ENCODE measurements around the gene TBX1.

Gene TBX1

GRCh38 chr22:19719488-19720021 is 41.0 kb upstream of the TBX1 start:
- POLR2A ChIA-PET (ENCODE audit: low non-redundant PET), result no interaction called here
- TF ChIP-seq, protein P1, sequence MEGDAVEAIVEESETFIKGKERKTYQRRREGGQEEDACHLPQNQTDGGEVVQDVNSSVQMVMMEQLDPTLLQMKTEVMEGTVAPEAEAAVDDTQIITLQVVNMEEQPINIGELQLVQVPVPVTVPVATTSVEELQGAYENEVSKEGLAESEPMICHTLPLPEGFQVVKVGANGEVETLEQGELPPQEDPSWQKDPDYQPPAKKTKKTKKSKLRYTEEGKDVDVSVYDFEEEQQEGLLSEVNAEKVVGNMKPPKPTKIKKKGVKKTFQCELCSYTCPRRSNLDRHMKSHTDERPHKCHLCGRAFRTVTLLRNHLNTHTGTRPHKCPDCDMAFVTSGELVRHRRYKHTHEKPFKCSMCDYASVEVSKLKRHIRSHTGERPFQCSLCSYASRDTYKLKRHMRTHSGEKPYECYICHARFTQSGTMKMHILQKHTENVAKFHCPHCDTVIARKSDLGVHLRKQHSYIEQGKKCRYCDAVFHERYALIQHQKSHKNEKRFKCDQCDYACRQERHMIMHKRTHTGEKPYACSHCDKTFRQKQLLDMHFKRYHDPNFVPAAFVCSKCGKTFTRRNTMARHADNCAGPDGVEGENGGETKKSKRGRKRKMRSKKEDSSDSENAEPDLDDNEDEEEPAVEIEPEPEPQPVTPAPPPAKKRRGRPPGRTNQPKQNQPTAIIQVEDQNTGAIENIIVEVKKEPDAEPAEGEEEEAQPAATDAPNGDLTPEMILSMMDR (conservative IDR thresholded peaks at IDR 0.05; ENCODE audit: low read depth), result no peak
- no peak for DNase-seq (ENCODE audit: low spot score)
- CTCF ChIA-PET, result interaction anchor here (0.7 to 1.3 kb wide), 3 partner anchors 11 to 191 kb away, joined by 3 to 6 read pairs (median 4); no protein-coding TSS in a partner anchor
- no peak overlapping the region for H3K27ac ChIP-seq

GRCh38 chr22:19720150-19720827 is 40.3 kb upstream of the TBX1 start:
- DNase-seq (ENCODE audit: low spot score), result no peak
- TF ChIP-seq, protein P1 (conservative IDR thresholded peaks at IDR 0.05; ENCODE audit: low read depth), result no peak
- H3K27ac ChIP-seq, result no peak overlapping the region
- CTCF ChIA-PET, result interaction anchor here (0.7 to 1.3 kb wide), 3 partner anchors 8 to 190 kb away, joined by 3 to 4 read pairs (median 3); no protein-coding TSS in a partner anchor
- POLR2A ChIA-PET (ENCODE audit: low non-redundant PET), result no interaction called here

DNA sequence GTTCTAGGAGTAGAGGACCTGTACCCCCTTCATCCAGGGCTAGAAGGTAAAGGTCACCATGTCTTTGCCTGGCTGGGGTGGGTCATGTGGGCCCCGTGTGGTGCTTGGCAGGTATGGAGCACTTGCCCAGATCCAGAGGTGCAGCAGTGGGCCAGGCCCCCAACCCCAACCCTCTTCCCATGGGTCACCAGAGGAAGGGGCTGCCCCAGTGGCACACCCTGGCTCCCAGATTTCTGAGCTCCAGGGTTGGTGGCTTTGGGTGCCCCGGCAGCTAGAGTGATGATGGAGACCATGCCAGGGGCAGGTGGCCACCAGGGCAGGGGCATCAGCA is 39.6 kb upstream of the TBX1 start:
- TF ChIP-seq, protein P1 (conservative IDR thresholded peaks at IDR 0.05; ENCODE audit: low read depth), result no peak
- ChIA-PET CTCF (interaction anchor here (0.7 to 1.3 kb wide), 3 partner anchors 9 to 189 kb away, joined by 3 to 4 read pairs (median 3); no protein-coding TSS in a partner anchor), POLR2A (ENCODE audit: low non-redundant PET) (no interaction called here)
- DNase-seq (ENCODE audit: low spot score), result no peak
- no peak overlapping the region for H3K27ac ChIP-seq

DNA sequence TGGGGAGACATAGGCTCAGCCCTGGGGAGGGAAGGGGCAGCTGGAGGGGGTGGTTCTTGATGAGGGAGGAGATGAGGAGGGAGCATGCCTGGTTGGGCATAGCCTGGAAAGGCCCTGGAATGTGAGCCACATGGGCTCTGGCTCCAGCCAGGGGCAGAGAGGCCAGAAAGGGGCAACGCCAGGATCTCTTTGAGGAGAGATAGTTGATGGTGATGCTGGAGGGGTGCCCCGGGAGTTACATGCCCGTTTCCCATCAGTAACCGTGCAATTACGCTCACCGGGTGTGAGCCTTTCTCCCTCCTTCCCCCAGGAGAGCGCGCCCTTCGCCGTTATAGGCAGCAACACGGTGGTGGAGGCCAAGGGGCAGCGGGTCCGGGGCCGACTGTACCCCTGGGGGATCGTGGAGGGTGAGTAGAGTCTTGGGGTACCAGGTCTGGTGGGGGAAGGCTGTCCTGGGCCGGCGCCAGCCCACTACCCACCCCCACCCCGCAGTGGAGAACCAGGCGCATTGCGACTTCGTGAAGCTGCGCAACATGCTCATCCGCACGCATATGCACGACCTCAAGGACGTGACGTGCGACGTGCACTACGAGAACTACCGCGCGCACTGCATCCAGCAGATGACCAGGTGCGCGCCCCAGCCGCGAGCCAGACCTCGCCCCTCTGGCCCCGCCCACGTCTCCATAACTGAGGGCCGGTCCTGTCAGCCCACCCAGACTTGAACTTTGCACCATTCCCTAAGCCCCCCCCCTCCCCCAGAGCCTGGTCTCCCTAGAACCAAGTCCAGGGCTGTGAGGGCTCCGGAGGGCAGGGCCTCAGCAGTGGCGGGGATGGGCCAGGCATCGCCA is 39.0 kb upstream of the TBX1 start:
- TF ChIP-seq, protein P1 (conservative IDR thresholded peaks at IDR 0.05; ENCODE audit: low read depth), result no peak
- POLR2A ChIA-PET (ENCODE audit: low non-redundant PET), result no interaction called here
- H3K27ac ChIP-seq, result no peak overlapping the region
- DNase-seq (ENCODE audit: low spot score), result no peak
- CTCF ChIA-PET, result interaction anchor here (1.1 kb wide), 1 partner anchor 9 kb away, joined by 3 read pairs; no protein-coding TSS in a partner anchor

DNA sequence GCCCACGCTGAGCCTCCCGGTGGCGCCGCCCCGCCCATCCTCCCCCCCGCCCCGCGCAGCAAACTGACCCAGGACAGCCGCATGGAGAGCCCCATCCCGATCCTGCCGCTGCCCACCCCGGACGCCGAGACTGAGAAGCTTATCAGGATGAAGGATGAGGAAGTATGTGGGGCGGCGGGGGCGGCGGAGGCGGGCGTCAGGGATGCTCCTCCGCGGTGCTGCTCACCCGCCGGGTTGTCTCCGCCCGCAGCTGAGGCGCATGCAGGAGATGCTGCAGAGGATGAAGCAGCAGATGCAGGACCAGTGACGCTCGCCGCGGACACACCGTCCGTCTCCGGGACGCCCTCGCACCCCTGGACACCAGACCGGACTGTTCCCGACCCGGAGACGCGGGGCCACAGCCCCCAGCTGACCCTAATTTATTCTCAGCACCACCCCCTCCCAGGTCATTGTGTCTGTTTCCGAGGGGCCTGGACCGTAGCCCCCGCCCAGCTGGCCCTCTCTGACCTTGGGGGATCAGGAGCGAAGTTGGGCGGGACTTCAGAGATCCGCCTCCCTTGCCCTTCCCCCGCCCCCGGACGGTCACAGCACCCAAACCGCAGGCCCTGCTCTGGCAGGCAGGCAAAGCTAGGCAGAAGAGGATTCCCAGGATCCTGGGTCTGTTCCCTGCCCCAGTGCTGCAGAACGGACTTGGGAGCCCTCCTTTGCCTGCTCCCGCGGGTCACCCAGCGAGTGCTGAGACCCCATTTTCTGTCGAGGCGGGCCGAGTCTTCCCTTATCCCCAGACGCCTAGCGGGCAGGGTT is 38.2 kb upstream of the TBX1 start:
- H3K27ac ChIP-seq, result no peak overlapping the region
- POLR2A ChIA-PET (ENCODE audit: low non-redundant PET), result no interaction called here
- CTCF ChIA-PET, result interaction anchor here (0.6 kb wide), 1 partner anchor 43 kb away, joined by 3 read pairs; no protein-coding TSS in a partner anchor
- TF ChIP-seq, protein P1 (conservative IDR thresholded peaks at IDR 0.05; ENCODE audit: low read depth), result no peak
- DNase-seq (ENCODE audit: low spot score), result no peak

GRCh38 chr22:19722982-19723231 is 37.7 kb upstream of the TBX1 start:
- DNase-seq (ENCODE audit: low spot score), result no peak
- ChIA-PET POLR2A (ENCODE audit: low non-redundant PET) (no interaction called here), CTCF (no interaction called here)
- no peak overlapping the region for H3K27ac ChIP-seq
- TF ChIP-seq, protein P1 (conservative IDR thresholded peaks at IDR 0.05; ENCODE audit: low read depth), result no peak

All from RWPE1 (cell line).